Lower lobe of right lung (tissue), 2 donors: ENCODE measurements around the gene WDR82. TPM values are rescaled to one million over a fixed set of nuclear protein-coding genes. Genes with fewer than 3 reads are reported as not detected.

ENCODE experiments used
- ATAC-seq, 2 donors: fragments of 200-7000 bp; cut with Tn5 transposase; one replicate each; pipeline ENCODE4 v1.9.1; 2020 to 2022; ENCODE audit warnings: mild to moderate bottlenecking in 2 of 2, moderate library complexity in 2 of 2
- DNase-seq: peaks from one replicate; pipeline ENCODE4 v3.0.0-alpha.2; 2020
- H3K27ac ChIP-seq: fragments of 200-600 bp; one replicate; pipeline ENCODE4 v1.8.0; 2022
- H3K27me3 ChIP-seq: fragments of 200-600 bp; one replicate; pipeline ENCODE4 v1.8.0; 2022; ENCODE audit warnings: low read depth
- H3K36me3 ChIP-seq: fragments of 200-600 bp; one replicate; pipeline ENCODE4 v1.8.0; 2022; ENCODE audit warnings: mild to moderate bottlenecking
- H3K4me1 ChIP-seq: fragments of 200-600 bp; one replicate; pipeline ENCODE4 v1.8.0; 2022
- H3K4me3 ChIP-seq: fragments of 200-600 bp; one replicate; pipeline ENCODE4 v1.8.0; 2022; ENCODE audit warnings: mild to moderate bottlenecking
- H3K9me3 ChIP-seq: fragments of 200-600 bp; one replicate; pipeline ENCODE4 v1.8.0; 2022
- CTCF ChIP-seq: fragments of 200-600 bp; IDR thresholded peaks from one replicate; pipeline ENCODE4 v1.8.0; 2022; ENCODE audit warnings: antibody characterized with exemption, mild to moderate bottlenecking
- intact Hi-C: fragments of 100-400 bp; cut with DNase I; formaldehyde crosslinking; loops from one replicate; pipeline ENCODE4 v1.11.0; 2022
- total RNA-seq: library from RNA; stranded (reverse); fragmentation: NEBNext Ultra II Directional; extraction: Animal tissue kit (Norgen Biotek cat#: 25700); gene quantifications from one replicate; pipeline ENCODE4 v1.2.1, GENCODE V29; 2021
- donor health status: DM: no; HTN: yes; CAD: no; lungs with severe emphysema.

The WDR82 gene
- total RNA-seq, 1 donor from 2014 or later, result 60.2 TPM

GRCh38 chr3:52323526-52324295 lies 45.3 kb upstream of the WDR82 start:
- intact Hi-C loops, result no loop called here
- H3K9me3 ChIP-seq, result no peaks in the 10 kb centered on the region
- no peak overlapping the region for H3K27ac ChIP-seq
- no peaks in the 10 kb centered on the region for H3K27me3 ChIP-seq
- peaks cover under 1% of the 10 kb centered on the region for H3K4me1 ChIP-seq
- peak in 1 of 2 donors; percentile 20 for ATAC-seq
- no peak for DNase-seq
- no peak overlapping the region for H3K4me3 ChIP-seq
- TF ChIP-seq CTCF, result no peak
- peaks cover 5% of the 10 kb centered on the region for H3K36me3 ChIP-seq

GRCh38 chr3:52322466-52322865 lies 44.0 kb upstream of the WDR82 start:
- ATAC-seq, result no peak
- intact Hi-C loops, result no loop called here
- TF ChIP-seq CTCF, result no peak
- H3K27ac ChIP-seq, result no peak overlapping the region
- H3K36me3 ChIP-seq, result no peaks in the 10 kb centered on the region
- H3K9me3 ChIP-seq, result no peaks in the 10 kb centered on the region
- H3K4me1 ChIP-seq, result peaks cover 13% of the 10 kb centered on the region
- no peak overlapping the region for H3K4me3 ChIP-seq
- H3K27me3 ChIP-seq, result no peaks in the 10 kb centered on the region
- no peak for DNase-seq

- Histone ChIP-seq H3K9me3 (no peaks in the 10 kb centered on the region), H3K27ac (no peak overlapping the region), H3K4me1 (peaks cover 18% of the 10 kb centered on the region), H3K4me3 (no peak overlapping the region), H3K36me3 (no peaks in the 10 kb centered on the region), H3K27me3 (no peaks in the 10 kb centered on the region)
- intact Hi-C loops, result no loop called here
- no peak for DNase-seq
- no peak for ATAC-seq
- no peak for TF ChIP-seq CTCF
Measured at GRCh38 chr3:52321481-52321880, 43.0 kb upstream of the WDR82 start.

DNA sequence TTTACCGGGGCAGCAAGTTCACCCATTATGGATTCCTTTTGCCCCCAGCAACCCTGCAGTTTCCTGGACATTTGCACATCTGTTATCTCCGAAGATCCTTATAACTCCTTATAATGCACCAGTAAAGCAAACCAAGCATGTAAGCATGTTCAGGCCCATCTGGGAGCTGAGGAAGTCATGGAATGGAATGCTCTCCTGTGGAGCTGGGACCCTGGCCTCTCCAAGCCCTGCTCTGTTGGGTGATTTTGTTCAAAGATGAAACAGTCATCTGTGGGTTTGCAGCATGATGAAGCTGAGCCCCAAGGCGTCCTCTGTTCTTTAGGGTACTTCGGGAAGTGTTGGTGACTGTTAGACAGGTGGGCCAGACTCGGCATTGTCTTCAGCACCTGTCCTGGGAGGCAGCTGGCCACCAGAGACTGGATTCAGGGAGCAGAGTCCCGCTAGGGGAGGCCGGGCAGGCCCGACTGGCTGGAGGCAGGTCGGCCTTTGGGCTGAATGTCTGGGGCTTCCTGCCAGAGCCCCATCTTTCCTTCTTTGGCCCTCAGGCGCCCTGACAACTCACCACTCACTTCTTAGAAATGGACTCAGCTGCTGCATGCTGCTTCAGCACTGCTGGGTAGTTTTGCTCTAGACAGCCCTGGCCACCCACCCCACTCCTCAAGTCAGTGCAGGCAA lies 41.6 kb upstream of the WDR82 start:
- intact Hi-C loops, result no loop called here
- no peak overlapping the region for H3K4me3 ChIP-seq
- DNase-seq, result no peak
- no peaks in the 10 kb centered on the region for H3K36me3 ChIP-seq
- TF ChIP-seq CTCF, result no peak
- H3K4me1 ChIP-seq, result peaks cover 18% of the 10 kb centered on the region
- H3K9me3 ChIP-seq, result no peaks in the 10 kb centered on the region
- H3K27me3 ChIP-seq, result no peaks in the 10 kb centered on the region
- H3K27ac ChIP-seq, result no peak overlapping the region
- no peak for ATAC-seq

- peak; percentile 81 to 88 for ATAC-seq
- Histone ChIP-seq H3K9me3 (no peaks in the 10 kb centered on the region), H3K4me1 (peaks cover 32% of the 10 kb centered on the region), H3K36me3 (no peaks in the 10 kb centered on the region), H3K4me3 (peak overlapping the region; percentile 54), H3K27me3 (no peaks in the 10 kb centered on the region), H3K27ac (peak overlapping the region; percentile 58)
- no peak for TF ChIP-seq CTCF
- peak; percentile 80 for DNase-seq
- intact Hi-C loops, result no loop called here
Measured at GRCh38 chr3:52318186-52318816, 39.9 kb upstream of the WDR82 start.
